OCI-LY1 (cell line): ENCODE data around the gene CD22.

Experiments used
- EZH2 ChIP-seq: fragments of 200-600 bp; sonication (generic), shearing (Covaris generic); IDR thresholded peaks from 2 replicates; pipeline ENCODE4 v1.8.0; 2017; ENCODE audit warnings: borderline replicate concordance, mixed run types, mild to moderate bottlenecking, antibody characterized with exemption, low read length, moderate library complexity, mixed read lengths
- TF ChIP-seq, protein P1 (sequence below): fragments of 200-600 bp; sonication (generic), shearing (Covaris generic); IDR thresholded peaks from 2 replicates; pipeline ENCODE4 v1.5.1; 2017; ENCODE audit warnings: mild to moderate bottlenecking, antibody characterized with exemption, low read length, moderate library complexity, mixed read lengths

DNA sequence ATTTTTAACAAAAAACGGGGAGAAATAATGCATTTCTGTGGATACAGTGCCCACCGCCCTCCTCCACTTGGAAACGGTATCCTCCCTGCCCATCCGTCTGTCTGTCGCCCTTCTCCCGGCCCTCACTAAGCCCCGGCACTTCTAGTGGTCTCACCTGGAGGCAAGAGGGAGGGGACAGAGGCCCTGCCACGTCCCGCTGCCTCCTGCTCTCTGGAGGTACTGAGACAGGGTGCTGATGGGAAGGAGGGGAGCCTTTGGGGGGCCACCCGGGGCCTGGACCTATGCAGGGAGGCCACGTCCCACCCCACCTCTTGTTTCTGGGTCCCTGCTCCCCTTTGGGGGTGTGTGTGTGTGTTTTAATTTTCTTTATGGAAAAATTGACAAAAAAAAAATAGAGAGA lies 49.6 kb upstream of the CD22 start:
- TF ChIP-seq, protein P1, sequence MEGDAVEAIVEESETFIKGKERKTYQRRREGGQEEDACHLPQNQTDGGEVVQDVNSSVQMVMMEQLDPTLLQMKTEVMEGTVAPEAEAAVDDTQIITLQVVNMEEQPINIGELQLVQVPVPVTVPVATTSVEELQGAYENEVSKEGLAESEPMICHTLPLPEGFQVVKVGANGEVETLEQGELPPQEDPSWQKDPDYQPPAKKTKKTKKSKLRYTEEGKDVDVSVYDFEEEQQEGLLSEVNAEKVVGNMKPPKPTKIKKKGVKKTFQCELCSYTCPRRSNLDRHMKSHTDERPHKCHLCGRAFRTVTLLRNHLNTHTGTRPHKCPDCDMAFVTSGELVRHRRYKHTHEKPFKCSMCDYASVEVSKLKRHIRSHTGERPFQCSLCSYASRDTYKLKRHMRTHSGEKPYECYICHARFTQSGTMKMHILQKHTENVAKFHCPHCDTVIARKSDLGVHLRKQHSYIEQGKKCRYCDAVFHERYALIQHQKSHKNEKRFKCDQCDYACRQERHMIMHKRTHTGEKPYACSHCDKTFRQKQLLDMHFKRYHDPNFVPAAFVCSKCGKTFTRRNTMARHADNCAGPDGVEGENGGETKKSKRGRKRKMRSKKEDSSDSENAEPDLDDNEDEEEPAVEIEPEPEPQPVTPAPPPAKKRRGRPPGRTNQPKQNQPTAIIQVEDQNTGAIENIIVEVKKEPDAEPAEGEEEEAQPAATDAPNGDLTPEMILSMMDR, result no peak
- TF ChIP-seq EZH2, result no peak
